GM19372 (cell line): Measurements from ENCODE around the gene PRPF38B.

Experiments
- ATAC-seq: cut with Tn5 transposase; IDR thresholded peaks from one replicate; pipeline ENCODE4 v1.9.1; 2021; ENCODE audit warnings: mild to moderate bottlenecking, low read depth, moderate library complexity; ENCODE audit not compliant: unreplicated experiment

PRPF38B gene

GRCh38 chr1:108716437-108717230 lies 24.5 kb downstream of the PRPF38B start:
- no peak for ATAC-seq

- no peak for ATAC-seq
Observed at GRCh38 chr1:108717774-108718316, 25.7 kb downstream of the PRPF38B start.

GRCh38 chr1:108718927-108719655 lies 27.0 kb downstream of the PRPF38B start:
- no peak for ATAC-seq

GRCh38 chr1:108719656-108720435 lies 27.7 kb downstream of the PRPF38B start:
- ATAC-seq = no peak

GRCh38 chr1:108722292-108722691 lies 30.2 kb downstream of the PRPF38B start:
- no peak for ATAC-seq

- ATAC-seq = no peak
Observed at GRCh38 chr1:108725906-108726305, 33.8 kb downstream of the PRPF38B start.

- no peak for ATAC-seq
Observed at GRCh38 chr1:108728327-108728923, 36.3 kb downstream of the PRPF38B start.

- no peak for ATAC-seq
Observed at GRCh38 chr1:108729481-108729880, 37.4 kb downstream of the PRPF38B start.

GRCh38 chr1:108732398-108732797 lies 40.3 kb downstream of the PRPF38B start:
- ATAC-seq = no peak

- no peak for ATAC-seq
Observed at GRCh38 chr1:108734171-108734865, 42.2 kb downstream of the PRPF38B start.

- ATAC-seq = no peak
Observed at GRCh38 chr1:108742253-108742652, 50.1 kb downstream of the PRPF38B start.

GRCh38 chr1:108745980-108746381 lies 53.9 kb downstream of the PRPF38B start:
- no peak for ATAC-seq

- peak; percentile 86 for ATAC-seq
Observed at GRCh38 chr1:108746382-108747170, 54.5 kb downstream of the PRPF38B start, which contains the start of gene STXBP3. Gene STXBP3, plus strand, starts transcription at chr1:108746674. Its CDS starts 64 bp downstream, at chr1:108746738.

GRCh38 chr1:108747171-108747850 lies 55.2 kb downstream of the PRPF38B start:
- peak; percentile 13 for ATAC-seq

- no peak for ATAC-seq
Observed at GRCh38 chr1:108747898-108748297, 55.8 kb downstream of the PRPF38B start.

GRCh38 chr1:108749081-108749480 lies 57.0 kb downstream of the PRPF38B start:
- ATAC-seq = no peak

GRCh38 chr1:108750476-108751181 lies 58.5 kb downstream of the PRPF38B start:
- ATAC-seq = no peak
